Astrocyte of the hippocampus (primary cell): ENCODE measurements around the gene UBQLN4.

Experiments
- DNase-seq: peaks from one replicate; pipeline ENCODE4 v3.0.0; 2011; ENCODE audit warnings: low read depth, low spot score

Gene UBQLN4

GRCh38 chr1:156014829-156015228 lies 38.8 kb downstream of the UBQLN4 start:
- DNase-seq = no peak

GRCh38 chr1:156012051-156012817 lies 41.4 kb downstream of the UBQLN4 start:
- DNase-seq = no peak

- DNase-seq = no peak
Measured at GRCh38 chr1:156009404-156009803, 44.2 kb downstream of the UBQLN4 start.

- peak; percentile 52 for DNase-seq
Measured at GRCh38 chr1:156006666-156007376, 46.8 kb downstream of the UBQLN4 start.

GRCh38 chr1:156004843-156005584 lies 48.6 kb downstream of the UBQLN4 start:
- DNase-seq = no peak

GRCh38 chr1:156003923-156004188 lies 49.7 kb downstream of the UBQLN4 start:
- DNase-seq = no peak

GRCh38 chr1:156002188-156002911 lies 51.2 kb downstream of the UBQLN4 start:
- DNase-seq = no peak

- DNase-seq = peak; percentile 34
Measured at GRCh38 chr1:156001662-156002171, 51.9 kb downstream of the UBQLN4 start.

GRCh38 chr1:156001021-156001661 lies 52.5 kb downstream of the UBQLN4 start:
- no peak for DNase-seq

GRCh38 chr1:155999964-156000363 lies 53.6 kb downstream of the UBQLN4 start:
- no peak for DNase-seq

GRCh38 chr1:155996166-155996565 lies 57.4 kb downstream of the UBQLN4 start:
- DNase-seq = no peak

GRCh38 chr1:155993595-155993994 lies 60.0 kb downstream of the UBQLN4 start:
- DNase-seq = no peak

GRCh38 chr1:155990005-155990739 lies 63.4 kb downstream of the UBQLN4 start:
- no peak for DNase-seq

- DNase-seq = peak; percentile 85
Measured at GRCh38 chr1:155989242-155990004, 64.2 kb downstream of the UBQLN4 start.
